ENCODE measurements around the gene LEKR1. TPM values are rescaled to one million over a fixed set of nuclear protein-coding genes. Genes with fewer than 3 reads are reported as not detected.

Gene LEKR1
- total RNA-seq, 1 donor from 2014 or later, result 0.98 TPM

Small RNAs within 50 kb of the gene (small RNA-seq; reads per million reads assigned to genes)
- gene KLF3P2 (ENCODE audit: low replicate concordance), result not detected

Other genes starting within 250 kb of the LEKR1 start
- gene TIPARP, start 151.8 kb upstream of the LEKR1 start, total RNA-seq, result 32.9 TPM

Data from temporal lobe (tissue), 2 donors.